Dendritic cell treated with granulocyte-macrophage colony-stimulating factor and Interleukin-4, amounts not matched to agents 40 ng/mL and 50 ng/mL, for 4 days (primary cell): ENCODE data around the gene CPVL.

Experiments
- H3K27ac Mint-ChIP-seq: one replicate; pipeline ENCODE4 v1.8.0; 2022; ENCODE audit warnings: mild to moderate bottlenecking, mixed read lengths
- H3K27me3 Mint-ChIP-seq: one replicate; pipeline ENCODE4 v1.8.0; 2022; ENCODE audit warnings: mild to moderate bottlenecking, mixed read lengths
- H3K36me3 Mint-ChIP-seq: one replicate; pipeline ENCODE4 v1.8.0; 2022; ENCODE audit warnings: low read depth, mixed read lengths
- H3K4me1 Mint-ChIP-seq: one replicate; pipeline ENCODE4 v1.8.0; 2022; ENCODE audit warnings: low read depth, mixed read lengths
- H3K4me3 Mint-ChIP-seq: one replicate; pipeline ENCODE4 v1.8.0; 2022; ENCODE audit warnings: mild to moderate bottlenecking, moderate library complexity, mixed read lengths
- H3K9me3 Mint-ChIP-seq: one replicate; pipeline ENCODE4 v1.8.0; 2022; ENCODE audit warnings: mixed read lengths
- intact Hi-C: fragments of 100-400 bp; cut with micrococcal nuclease; formaldehyde crosslinking; loops from one replicate; pipeline ENCODE4 v1.15.0; 2022

Gene CPVL

GRCh38 chr7:29173458-29173857 is 27.1 kb upstream of the CPVL start:
- Mint-ChIP-seq H3K27ac (no peak overlapping the region), H3K9me3 (no peaks in the 10 kb centered on the region), H3K36me3 (peaks cover 54% of the 10 kb centered on the region), H3K27me3 (no peaks in the 10 kb centered on the region), H3K4me3 (no peak overlapping the region), H3K4me1 (peaks cover 29% of the 10 kb centered on the region)
- intact Hi-C loops, result no loop called here

GRCh38 chr7:29170781-29171180 is 24.4 kb upstream of the CPVL start:
- H3K4me3 Mint-ChIP-seq, result no peak overlapping the region
- peaks cover 54% of the 10 kb centered on the region for H3K36me3 Mint-ChIP-seq
- intact Hi-C loops, result no loop called here
- peaks cover 16% of the 10 kb centered on the region for H3K4me1 Mint-ChIP-seq
- H3K9me3 Mint-ChIP-seq, result peaks cover 5% of the 10 kb centered on the region
- H3K27me3 Mint-ChIP-seq, result no peaks in the 10 kb centered on the region
- H3K27ac Mint-ChIP-seq, result no peak overlapping the region

GRCh38 chr7:29167721-29168120 is 21.4 kb upstream of the CPVL start:
- intact Hi-C loops, result no loop called here
- Mint-ChIP-seq H3K9me3 (peaks cover 10% of the 10 kb centered on the region), H3K27ac (no peak overlapping the region), H3K4me1 (peaks cover 18% of the 10 kb centered on the region), H3K4me3 (no peak overlapping the region), H3K36me3 (peaks cover 39% of the 10 kb centered on the region), H3K27me3 (no peaks in the 10 kb centered on the region)

- H3K27ac Mint-ChIP-seq, result no peak overlapping the region
- intact Hi-C loops, result no loop called here
- peaks cover 40% of the 10 kb centered on the region for H3K4me1 Mint-ChIP-seq
- no peaks in the 10 kb centered on the region for H3K27me3 Mint-ChIP-seq
- no peak overlapping the region for H3K4me3 Mint-ChIP-seq
- H3K36me3 Mint-ChIP-seq, result peaks cover 55% of the 10 kb centered on the region
- H3K9me3 Mint-ChIP-seq, result peaks cover 10% of the 10 kb centered on the region
Measured at GRCh38 chr7:29163854-29164253, 17.5 kb upstream of the CPVL start.

GRCh38 chr7:29162577-29162976 is 16.2 kb upstream of the CPVL start:
- peaks cover 46% of the 10 kb centered on the region for H3K4me1 Mint-ChIP-seq
- no peaks in the 10 kb centered on the region for H3K27me3 Mint-ChIP-seq
- H3K9me3 Mint-ChIP-seq, result peaks cover 10% of the 10 kb centered on the region
- intact Hi-C loops, result no loop called here
- no peak overlapping the region for H3K4me3 Mint-ChIP-seq
- no peak overlapping the region for H3K27ac Mint-ChIP-seq
- H3K36me3 Mint-ChIP-seq, result peaks cover 53% of the 10 kb centered on the region

- no peak overlapping the region for H3K27ac Mint-ChIP-seq
- H3K4me3 Mint-ChIP-seq, result no peak overlapping the region
- peaks cover 9% of the 10 kb centered on the region for H3K9me3 Mint-ChIP-seq
- H3K36me3 Mint-ChIP-seq, result peaks cover 58% of the 10 kb centered on the region
- intact Hi-C loops, result no loop called here
- H3K27me3 Mint-ChIP-seq, result no peaks in the 10 kb centered on the region
- H3K4me1 Mint-ChIP-seq, result peaks cover 55% of the 10 kb centered on the region
Measured at GRCh38 chr7:29161231-29161630, 14.9 kb upstream of the CPVL start.

GRCh38 chr7:29160080-29160479 is 13.7 kb upstream of the CPVL start:
- H3K4me1 Mint-ChIP-seq, result peaks cover 61% of the 10 kb centered on the region
- H3K9me3 Mint-ChIP-seq, result no peaks in the 10 kb centered on the region
- H3K27ac Mint-ChIP-seq, result no peak overlapping the region
- peaks cover 58% of the 10 kb centered on the region for H3K36me3 Mint-ChIP-seq
- no peaks in the 10 kb centered on the region for H3K27me3 Mint-ChIP-seq
- intact Hi-C loops, result no loop called here
- no peak overlapping the region for H3K4me3 Mint-ChIP-seq

GRCh38 chr7:29158795-29159423 is 12.6 kb upstream of the CPVL start:
- Mint-ChIP-seq H3K27me3 (no peaks in the 10 kb centered on the region), H3K27ac (peak overlapping the region; percentile 51), H3K9me3 (no peaks in the 10 kb centered on the region), H3K4me3 (no peak overlapping the region), H3K36me3 (peaks cover 70% of the 10 kb centered on the region), H3K4me1 (peaks cover 55% of the 10 kb centered on the region)
- intact Hi-C loops, result no loop called here

- Mint-ChIP-seq H3K27ac (no peak overlapping the region), H3K4me1 (peaks cover 69% of the 10 kb centered on the region), H3K27me3 (no peaks in the 10 kb centered on the region), H3K36me3 (peaks cover 81% of the 10 kb centered on the region), H3K4me3 (no peak overlapping the region), H3K9me3 (no peaks in the 10 kb centered on the region)
- intact Hi-C loops, result no loop called here
Measured at GRCh38 chr7:29156907-29157452, 10.6 kb upstream of the CPVL start.

GRCh38 chr7:29154076-29154475 is 7.7 kb upstream of the CPVL start:
- Mint-ChIP-seq H3K27ac (no peak overlapping the region), H3K4me1 (peaks cover 66% of the 10 kb centered on the region)

GRCh38 chr7:29150856-29151255 is 4.5 kb upstream of the CPVL start:
- Mint-ChIP-seq H3K27ac (no peak overlapping the region), H3K9me3 (no peaks in the 10 kb centered on the region), H3K27me3 (no peaks in the 10 kb centered on the region), H3K4me3 (no peak overlapping the region), H3K4me1 (peaks cover 60% of the 10 kb centered on the region), H3K36me3 (peaks cover 76% of the 10 kb centered on the region)
- intact Hi-C loops, result no loop called here

More at GRCh38 chr7:29154076-29154475, 7.7 kb upstream of the CPVL start:
- H3K36me3 Mint-ChIP-seq, result peaks cover 81% of the 10 kb centered on the region
- intact Hi-C loops, result no loop called here
- H3K27me3 Mint-ChIP-seq, result no peaks in the 10 kb centered on the region
- no peak overlapping the region for H3K4me3 Mint-ChIP-seq
- no peaks in the 10 kb centered on the region for H3K9me3 Mint-ChIP-seq

- no peaks in the 10 kb centered on the region for H3K27me3 Mint-ChIP-seq
- H3K36me3 Mint-ChIP-seq, result peaks cover 61% of the 10 kb centered on the region
- H3K27ac Mint-ChIP-seq, result peak overlapping the region; percentile 93
- H3K4me1 Mint-ChIP-seq, result peaks cover 62% of the 10 kb centered on the region
- intact Hi-C loops, result loop anchor here (5.0 kb wide), 2 partner anchors 37 to 43 kb away; partner anchors contain the start of gene CHN2
- H3K9me3 Mint-ChIP-seq, result no peaks in the 10 kb centered on the region
- H3K4me3 Mint-ChIP-seq, result peak overlapping the region; percentile 69
Measured at GRCh38 chr7:29149036-29149435, 2.7 kb upstream of the CPVL start.

GRCh38 chr7:29147821-29148220 is 1.5 kb upstream of the CPVL start:
- Mint-ChIP-seq H3K36me3 (peaks cover 48% of the 10 kb centered on the region), H3K27ac (peak overlapping the region; percentile 93), H3K27me3 (no peaks in the 10 kb centered on the region)

GRCh38 chr7:29146888-29147609 is 712 bp upstream of the CPVL start:
- Mint-ChIP-seq H3K27ac (peak overlapping the region; percentile 93), H3K27me3 (no peaks in the 10 kb centered on the region), H3K4me3 (peak overlapping the region; percentile 98), H3K36me3 (peaks cover 45% of the 10 kb centered on the region), H3K9me3 (no peaks in the 10 kb centered on the region), H3K4me1 (peaks cover 66% of the 10 kb centered on the region)
- intact Hi-C loops, result loop anchor here (5.0 kb wide), 2 partner anchors 35 to 45 kb away; partner anchors contain the start of gene CHN2

More at GRCh38 chr7:29147821-29148220, 1.5 kb upstream of the CPVL start:
- intact Hi-C loops, result loop anchor here (5.0 kb wide), 2 partner anchors 36 to 44 kb away; partner anchors contain the start of gene CHN2
- Mint-ChIP-seq H3K4me1 (peaks cover 66% of the 10 kb centered on the region), H3K4me3 (peak overlapping the region; percentile 64), H3K9me3 (no peaks in the 10 kb centered on the region)
